ENCODE measurements around the gene ZFAND3. TPM values are rescaled to one million over a fixed set of nuclear protein-coding genes. Genes with fewer than 3 reads are reported as not detected.

The ZFAND3 gene
- total and polyA plus RNA-seq, 10 of the 15 experiments (the other 5 are each of a cell fraction or from before 2014, with no cell fraction given): 0.90 to 34.4 (median 16.3) TPM

DNA sequence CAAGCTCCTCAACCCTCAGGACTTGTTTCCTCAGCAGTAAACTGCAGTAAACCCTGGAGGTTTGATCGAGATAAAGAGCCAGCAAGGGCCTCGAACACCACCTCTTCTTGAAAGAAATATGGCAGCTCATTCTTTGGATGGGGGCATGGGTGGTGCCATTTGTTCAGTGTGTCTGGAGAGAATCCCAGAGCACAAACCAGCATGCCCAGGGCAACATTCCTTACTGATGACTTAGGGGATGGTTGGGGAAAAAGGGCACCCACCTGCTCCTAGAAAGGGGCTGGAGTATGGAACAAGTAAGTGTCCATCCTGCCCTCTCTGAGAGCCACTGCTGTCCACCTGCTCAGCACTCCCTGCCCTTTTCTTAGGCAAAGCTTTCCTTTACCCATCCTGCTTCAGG, 31.3 kb upstream of the ZFAND3 start (continued):
- TF ChIP-seq, protein P1, sequence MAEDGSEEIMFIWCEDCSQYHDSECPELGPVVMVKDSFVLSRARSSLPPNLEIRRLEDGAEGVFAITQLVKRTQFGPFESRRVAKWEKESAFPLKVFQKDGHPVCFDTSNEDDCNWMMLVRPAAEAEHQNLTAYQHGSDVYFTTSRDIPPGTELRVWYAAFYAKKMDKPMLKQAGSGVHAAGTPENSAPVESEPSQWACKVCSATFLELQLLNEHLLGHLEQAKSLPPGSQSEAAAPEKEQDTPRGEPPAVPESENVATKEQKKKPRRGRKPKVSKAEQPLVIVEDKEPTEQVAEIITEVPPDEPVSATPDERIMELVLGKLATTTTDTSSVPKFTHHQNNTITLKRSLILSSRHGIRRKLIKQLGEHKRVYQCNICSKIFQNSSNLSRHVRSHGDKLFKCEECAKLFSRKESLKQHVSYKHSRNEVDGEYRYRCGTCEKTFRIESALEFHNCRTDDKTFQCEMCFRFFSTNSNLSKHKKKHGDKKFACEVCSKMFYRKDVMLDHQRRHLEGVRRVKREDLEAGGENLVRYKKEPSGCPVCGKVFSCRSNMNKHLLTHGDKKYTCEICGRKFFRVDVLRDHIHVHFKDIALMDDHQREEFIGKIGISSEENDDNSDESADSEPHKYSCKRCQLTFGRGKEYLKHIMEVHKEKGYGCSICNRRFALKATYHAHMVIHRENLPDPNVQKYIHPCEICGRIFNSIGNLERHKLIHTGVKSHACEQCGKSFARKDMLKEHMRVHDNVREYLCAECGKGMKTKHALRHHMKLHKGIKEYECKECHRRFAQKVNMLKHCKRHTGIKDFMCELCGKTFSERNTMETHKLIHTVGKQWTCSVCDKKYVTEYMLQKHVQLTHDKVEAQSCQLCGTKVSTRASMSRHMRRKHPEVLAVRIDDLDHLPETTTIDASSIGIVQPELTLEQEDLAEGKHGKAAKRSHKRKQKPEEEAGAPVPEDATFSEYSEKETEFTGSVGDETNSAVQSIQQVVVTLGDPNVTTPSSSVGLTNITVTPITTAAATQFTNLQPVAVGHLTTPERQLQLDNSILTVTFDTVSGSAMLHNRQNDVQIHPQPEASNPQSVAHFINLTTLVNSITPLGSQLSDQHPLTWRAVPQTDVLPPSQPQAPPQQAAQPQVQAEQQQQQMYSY (CRISPR knock-in tag; IDR thresholded peaks at IDR 0.05): no peak
- no peak for TF ChIP-seq TCF12 (IDR thresholded peaks at IDR 0.05; ENCODE audit: low read depth, low read length)
- TF ChIP-seq, protein P2, sequence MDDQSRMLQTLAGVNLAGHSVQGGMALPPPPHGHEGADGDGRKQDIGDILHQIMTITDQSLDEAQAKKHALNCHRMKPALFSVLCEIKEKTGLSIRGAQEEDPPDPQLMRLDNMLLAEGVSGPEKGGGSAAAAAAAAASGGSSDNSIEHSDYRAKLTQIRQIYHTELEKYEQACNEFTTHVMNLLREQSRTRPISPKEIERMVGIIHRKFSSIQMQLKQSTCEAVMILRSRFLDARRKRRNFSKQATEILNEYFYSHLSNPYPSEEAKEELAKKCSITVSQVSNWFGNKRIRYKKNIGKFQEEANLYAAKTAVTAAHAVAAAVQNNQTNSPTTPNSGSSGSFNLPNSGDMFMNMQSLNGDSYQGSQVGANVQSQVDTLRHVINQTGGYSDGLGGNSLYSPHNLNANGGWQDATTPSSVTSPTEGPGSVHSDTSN (IDR thresholded peaks at IDR 0.05; ENCODE audit: insufficient replicate concordance, low read depth, low read length): no peak
- no peak for TF ChIP-seq NR2F1 (conservative IDR thresholded peaks at IDR 0.05)
- TF ChIP-seq BMI1 (IDR thresholded peaks at IDR 0.05; ENCODE audit: borderline replicate concordance): no peak

GRCh38 chr6:37791156-37791919, 28.2 kb upstream of the ZFAND3 start:
- Histone ChIP-seq H3K9ac (ENCODE audit: control insufficient read depth, insufficient read depth, low read length) (no peak overlapping the region), H2AFZ (ENCODE audit: control insufficient read depth, low read depth, low read length) (peak overlapping the region; percentile 31), H4K20me1 (ENCODE audit: control insufficient read depth, insufficient read depth) (no peaks in the 10 kb centered on the region), H3K4me1 (ENCODE audit: control insufficient read depth, insufficient read depth, low read length) (no peaks in the 10 kb centered on the region), H3K27me3 (replicated peaks in 1 of 2; ENCODE audit: control insufficient read depth in 2 of 2, insufficient read depth in 2 of 2, low read length in 1 of 2) (no peaks in the 10 kb centered on the region), H3K9me3 (replicated peaks; ENCODE audit: control insufficient read depth, insufficient read depth, low read length) (no peaks in the 10 kb centered on the region), H3K4me3 (no peak overlapping the region), H3K79me2 (ENCODE audit: control insufficient read depth, insufficient read depth, low read length) (no peaks in the 10 kb centered on the region), H3K27ac (ENCODE audit: control insufficient read depth, insufficient read depth) (no peak overlapping the region), H3K4me2 (ENCODE audit: control insufficient read depth, insufficient read depth) (no peak overlapping the region), H3K36me3 (ENCODE audit: control insufficient read depth in 2 of 2, insufficient read depth in 2 of 2, low read length in 1 of 2) (no peaks in the 10 kb centered on the region)
- ChIA-PET CTCF (interaction anchor here (0.5 to 3.6 kb wide), 34 partner anchors 8 to 707 kb away, joined by 3 to 24 read pairs (median 4); no protein-coding TSS in a partner anchor), SMC1A (ENCODE audit: uncharacterized antibody, unreplicated experiment) (interaction anchor here (0.6 to 4.3 kb wide), 27 partner anchors 9 to 254 kb away, joined by 3 to 25 read pairs (median 4); no protein-coding TSS in a partner anchor), RAD21 (ENCODE audit: unreplicated experiment) (interaction anchor here (0.7 to 2.5 kb wide), 18 partner anchors 13 to 703 kb away, joined by 3 to 16 read pairs (median 4); no protein-coding TSS in a partner anchor), POLR2A (interaction anchor here (0.7 to 1.0 kb wide), 3 partner anchors 9 to 36 kb away, joined by 3 read pairs; no protein-coding TSS in a partner anchor)
- in situ Hi-C loops (cut with MboI): no loop called here
- BruUV-seq (replicated peaks): no TSS peak
- ATAC-seq (peak; percentile 100), DNase-seq (ENCODE audit: low read depth, low spot score) (peak; percentile 53), FAIRE-seq (peak; percentile 90)
- 23% methylated on average over 10 of the region's 10 CpGs for WGBS (ENCODE audit: insufficient coverage, insufficient replicate concordance, low lambda C conversion rate, missing lambda C conversion rate)
- intact Hi-C loops (cut with micrococcal nuclease; ENCODE audit: unreplicated experiment): loop anchor here (1.0 to 2.0 kb wide), 3 partner anchors 69 to 221 kb away; no protein-coding TSS in a partner anchor
- TF ChIP-seq SMARCA5 (IDR thresholded peaks at IDR 0.05): peak; percentile 90
- TF ChIP-seq CREM (IDR thresholded peaks at IDR 0.05; ENCODE audit: low read depth): peak; percentile 72
- no peak for TF ChIP-seq BCL11A (IDR thresholded peaks at IDR 0.05; ENCODE audit: low read depth, low read length)
- TF ChIP-seq YY1 (IDR thresholded peaks at IDR 0.05; ENCODE audit: low read depth, low read length): peak; percentile 59; the same call in 1 of the 2 replicates
- TF ChIP-seq NR2C2 (IDR thresholded peaks at IDR 0.05; ENCODE audit: borderline replicate concordance, control insufficient read depth, insufficient read length, low read depth): no peak
- no peak for TF ChIP-seq STAT1 (conservative IDR thresholded peaks at IDR 0.05)
- no peak for TF ChIP-seq MYC (IDR thresholded peaks at IDR 0.05; ENCODE audit: insufficient read depth, insufficient read length, insufficient replicate concordance, low read length, severe bottlenecking)
- no peak for TF ChIP-seq NFIC (IDR thresholded peaks at IDR 0.05; ENCODE audit: low read depth, low read length)
- no peak for TF ChIP-seq ZZZ3 (IDR thresholded peaks at IDR 0.05; ENCODE audit: control insufficient read depth, insufficient read length, low read depth)
- TF ChIP-seq EZH2 (IDR thresholded peaks at IDR 0.05; ENCODE audit: borderline replicate concordance, control insufficient read depth, low read depth, low read length): no peak
